ENCODE measurements around the gene VCPKMT.

Gene VCPKMT

GRCh38 chr14:50116181-50116956 is at the start of gene VCPKMT:
Gene VCPKMT (minus strand): TSS chr14:50116572. CDS start chr14:50116552, 20 bp downstream.
- DNase-seq (ENCODE audit: low read depth) = peak; percentile 93

DNA sequence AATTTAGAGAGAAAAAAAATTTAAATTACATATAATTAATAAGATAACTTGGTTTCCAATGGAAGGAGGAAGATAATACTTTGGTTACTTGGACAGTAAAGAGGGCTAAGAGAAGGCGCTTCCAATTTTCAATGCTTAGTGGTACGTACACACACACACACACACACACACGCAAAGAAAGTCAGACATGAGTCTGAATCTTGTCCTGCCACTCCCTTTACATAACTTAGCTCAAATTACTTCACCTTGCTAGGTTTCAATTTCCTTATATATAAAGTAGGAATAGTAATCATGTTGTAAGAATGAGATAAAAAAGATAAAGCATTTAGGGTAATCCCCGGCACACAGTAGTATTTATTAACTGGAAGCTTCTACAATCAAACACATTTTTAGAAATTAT is 39.7 kb upstream of the VCPKMT start:
- no peak for DNase-seq (ENCODE audit: low read depth)

- no peak for DNase-seq (ENCODE audit: low read depth)
Observed at GRCh38 chr14:50148799-50149198, 32.4 kb upstream of the VCPKMT start.

DNA sequence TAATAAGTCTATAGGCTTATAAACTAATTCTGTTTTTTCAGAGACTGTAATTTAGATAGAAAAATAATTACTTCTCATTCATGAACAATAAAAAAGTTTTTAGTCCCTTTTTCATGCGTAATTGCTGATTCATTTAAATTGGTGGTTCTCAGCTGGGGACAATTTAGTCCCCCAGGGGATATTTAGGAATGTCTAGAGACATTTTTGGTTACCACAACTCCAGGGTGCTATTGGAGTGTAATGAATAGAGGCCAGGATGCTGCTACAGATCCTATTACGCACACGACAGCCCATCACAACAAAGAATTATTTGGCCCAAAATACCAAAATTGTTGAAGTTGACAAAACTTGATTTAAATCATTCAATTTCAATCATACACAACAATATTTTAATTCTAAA is 22.8 kb upstream of the VCPKMT start:
- no peak for DNase-seq (ENCODE audit: low read depth)

DNA sequence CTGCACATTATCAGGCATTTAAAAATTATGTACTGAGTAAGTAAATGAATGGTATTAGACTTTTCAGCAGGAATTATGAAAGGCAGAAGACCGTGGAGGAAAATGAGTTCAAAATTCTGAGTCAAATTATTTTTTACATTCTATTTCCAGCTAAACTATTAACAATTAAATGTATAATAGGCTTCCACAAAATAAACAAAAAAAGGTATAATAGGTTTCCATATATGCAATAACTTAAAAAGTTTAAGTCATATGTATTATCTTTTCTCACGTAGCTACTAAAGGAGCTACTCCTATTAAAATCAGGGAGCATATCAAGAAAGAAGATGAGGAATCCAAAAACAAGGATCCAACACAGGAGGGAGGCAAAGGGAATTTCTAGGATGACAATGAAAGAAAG is 11.4 kb upstream of the VCPKMT start:
- DNase-seq (ENCODE audit: low read depth) = no peak

GRCh38 chr14:50123062-50123461 is 6.7 kb upstream of the VCPKMT start:
- no peak for DNase-seq (ENCODE audit: low read depth)

- DNase-seq (ENCODE audit: low read depth) = no peak
Observed at GRCh38 chr14:50122291-50122690, 5.9 kb upstream of the VCPKMT start.

GRCh38 chr14:50121486-50121885 is 5.1 kb upstream of the VCPKMT start:
- DNase-seq (ENCODE audit: low read depth) = no peak

DNA sequence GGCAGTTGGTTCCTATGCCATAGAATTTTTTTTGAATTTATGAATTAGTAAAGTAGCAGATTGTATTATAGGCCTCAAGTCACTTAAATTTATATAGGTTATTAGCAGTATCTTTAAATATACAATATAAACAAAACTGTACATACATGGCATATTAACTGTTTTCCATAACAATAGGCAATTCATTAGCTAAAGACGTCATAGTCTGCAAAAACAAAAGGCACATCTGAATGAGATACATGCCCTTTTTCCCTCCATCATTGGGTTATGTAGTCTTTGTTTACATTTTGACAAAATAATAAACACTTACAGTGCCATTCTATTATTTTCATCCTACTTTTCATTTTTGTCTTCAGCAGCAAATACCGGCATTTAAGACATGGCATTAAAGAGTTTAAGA is 1.1 kb upstream of the VCPKMT start:
- DNase-seq (ENCODE audit: low read depth) = no peak

DNA sequence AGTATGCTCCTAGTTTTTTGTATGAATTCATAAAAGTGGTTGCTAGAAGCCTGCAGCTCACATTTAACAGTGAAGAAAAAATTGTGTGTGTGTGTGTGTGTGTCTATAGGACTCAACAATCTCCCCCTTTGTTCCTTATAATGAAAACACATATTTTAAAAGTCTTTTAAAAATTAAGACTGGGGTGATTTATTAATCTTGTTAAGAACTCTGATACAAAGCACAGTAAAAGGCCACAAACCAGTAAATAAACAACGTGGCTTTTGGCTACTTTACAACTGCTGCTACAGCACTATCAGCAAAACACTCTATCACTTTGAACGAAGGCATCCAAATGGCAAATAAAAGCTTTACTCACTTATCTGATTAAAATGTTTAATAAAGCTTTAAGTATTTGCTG is 594 bp upstream of the VCPKMT start:
- DNase-seq (ENCODE audit: low read depth) = no peak

- DNase-seq (ENCODE audit: low read depth) = no peak
Observed at GRCh38 chr14:50113381-50114035, 2.9 kb downstream of the VCPKMT start.

DNA sequence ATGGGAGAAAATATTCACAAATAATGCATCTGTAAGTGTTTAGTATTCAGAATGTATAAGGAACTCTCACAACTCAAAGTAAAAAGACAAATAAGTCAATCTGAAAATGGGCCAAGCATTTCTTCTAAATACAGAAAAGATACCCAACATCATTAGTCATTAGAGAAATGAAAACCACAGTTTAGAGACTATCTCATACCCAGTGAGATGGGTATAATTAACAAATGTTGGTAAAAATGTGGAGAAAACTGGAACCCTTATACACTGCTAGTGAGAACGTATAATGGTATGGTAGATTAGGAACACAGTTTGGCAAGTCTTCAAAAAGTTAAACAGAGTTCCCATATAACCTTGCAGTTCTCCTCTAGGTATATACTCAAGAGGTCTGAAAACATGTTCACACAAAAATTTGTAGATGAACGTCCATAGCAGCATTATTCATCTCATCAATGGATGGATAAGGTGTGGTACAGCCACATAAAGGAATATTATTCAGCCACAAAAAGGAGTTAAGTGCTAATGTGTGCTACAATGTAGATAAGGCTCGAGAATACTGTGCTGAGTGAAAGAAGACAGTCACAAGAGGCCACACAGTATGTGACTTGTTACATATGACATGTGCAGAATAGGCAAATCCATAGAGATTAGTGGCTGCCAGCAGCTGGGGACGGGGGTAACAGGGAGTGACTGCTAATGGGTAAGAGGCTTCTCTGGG is 5.9 kb downstream of the VCPKMT start:
- no peak for DNase-seq (ENCODE audit: low read depth)

GRCh38 chr14:50109342-50109741 is 7.0 kb downstream of the VCPKMT start:
- DNase-seq (ENCODE audit: low read depth) = no peak

GRCh38 chr14:50107850-50108249 is 8.5 kb downstream of the VCPKMT start:
- DNase-seq (ENCODE audit: low read depth) = no peak

DNA sequence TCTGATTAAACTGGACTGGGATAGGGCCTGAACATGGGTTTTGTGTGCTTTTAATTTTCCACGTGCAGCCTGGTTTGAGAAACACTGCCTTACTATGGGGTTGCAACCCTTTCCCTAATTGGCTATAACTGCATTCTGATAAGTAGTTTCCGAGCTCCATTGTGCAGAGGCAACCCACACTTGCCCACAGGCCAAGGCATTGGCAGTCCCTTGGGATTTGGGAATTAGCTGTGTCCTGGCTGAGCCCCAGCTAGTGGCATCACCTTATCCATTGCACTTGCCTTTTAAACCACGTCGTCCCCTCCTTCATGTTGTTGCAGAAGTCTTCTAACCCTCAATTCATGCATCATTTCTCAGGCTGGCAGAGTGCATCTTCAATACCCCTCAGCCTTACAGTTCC is 10.2 kb downstream of the VCPKMT start:
- DNase-seq (ENCODE audit: low read depth) = no peak

GRCh38 chr14:50103558-50103957 is 12.8 kb downstream of the VCPKMT start:
- no peak for DNase-seq (ENCODE audit: low read depth)

GRCh38 chr14:50101417-50101816 is 15.0 kb downstream of the VCPKMT start:
- DNase-seq (ENCODE audit: low read depth) = no peak

GRCh38 chr14:50100805-50101204 is 15.6 kb downstream of the VCPKMT start:
- no peak for DNase-seq (ENCODE audit: low read depth)

- no peak for DNase-seq (ENCODE audit: low read depth)
Observed at GRCh38 chr14:50099335-50099734, 17.0 kb downstream of the VCPKMT start.

GRCh38 chr14:50095895-50096294 is 20.5 kb downstream of the VCPKMT start:
- DNase-seq (ENCODE audit: low read depth) = no peak

DNA sequence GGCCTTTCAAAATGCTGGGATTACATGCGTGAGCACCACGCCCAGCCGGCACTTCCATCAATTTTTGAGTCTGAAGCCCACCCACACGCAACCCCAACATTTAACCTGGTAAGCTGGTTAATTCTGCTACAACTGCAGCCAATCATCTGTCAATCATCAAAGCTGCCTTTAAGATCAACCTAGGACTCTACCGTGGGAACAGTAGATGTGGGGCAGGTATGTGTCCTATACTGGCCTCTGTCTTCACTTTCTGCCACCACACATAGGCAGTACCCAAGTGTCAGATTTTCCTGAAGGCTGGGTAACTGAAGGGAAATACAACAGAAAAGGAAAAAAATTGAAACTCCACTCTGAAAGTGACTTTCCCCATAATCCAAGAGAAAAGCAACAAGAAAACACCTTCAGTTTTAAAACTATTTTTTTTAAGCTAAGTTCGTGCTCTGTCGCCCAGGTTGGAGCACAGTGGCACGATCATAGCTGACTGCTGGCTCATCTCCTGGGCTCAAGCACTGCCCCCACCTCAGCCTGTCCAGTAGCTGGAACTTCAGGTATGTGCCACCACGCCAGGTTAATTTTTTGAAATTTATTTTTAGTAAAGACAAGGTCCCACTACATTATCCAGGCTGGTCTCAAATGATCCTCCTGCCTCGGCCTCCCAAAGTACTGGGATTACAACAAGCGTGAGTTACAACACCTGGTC is 22.2 kb downstream of the VCPKMT start:
- DNase-seq (ENCODE audit: low read depth) = no peak

DNA sequence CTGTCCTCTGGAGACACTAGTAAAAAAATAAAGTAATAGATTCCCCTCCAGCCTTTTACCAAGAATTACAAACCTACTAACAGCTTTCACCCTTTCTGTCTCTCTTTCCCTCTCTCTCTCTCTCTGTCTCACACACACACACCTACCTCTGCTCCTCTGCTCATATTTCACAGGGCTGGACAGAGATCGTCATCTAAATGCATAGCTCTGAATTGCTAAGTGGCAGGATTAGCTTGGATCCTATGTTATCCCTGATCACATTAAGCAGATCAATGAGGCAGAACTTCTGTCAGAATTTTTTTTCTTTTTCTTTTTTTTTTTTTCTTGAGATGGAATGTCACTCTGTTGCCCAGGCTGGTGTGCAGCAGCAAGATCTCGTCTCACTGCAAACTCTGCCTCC is 22.9 kb downstream of the VCPKMT start:
- DNase-seq (ENCODE audit: low read depth) = no peak

Measured in activated gamma-delta T cell treated with anti-CD3 and anti-CD28 coated beads, Interleukin-2, amount 50 U/mL, for 16 hours (primary cell).